Measurements from ENCODE around the gene SLC36A2. TPM values are rescaled to one million over a fixed set of nuclear protein-coding genes. Genes with fewer than 3 reads are reported as not detected.

SLC36A2 gene
- total RNA-seq, 2 experiments from 2014 or later, result not detected

Other genes starting within 250 kb of the SLC36A2 start
- gene ANXA6, start 189.8 kb downstream of the SLC36A2 start, total RNA-seq, result 100 to 1,000 TPM; 518 to 538 TPM
- gene CCDC69, start 123.5 kb downstream of the SLC36A2 start, total RNA-seq, result 100 to 1,000 TPM; 108 to 110 TPM
- gene GM2A, start 94.4 kb downstream of the SLC36A2 start, total RNA-seq, result 10 to 100 TPM; 19.3 to 20.6 TPM
- gene SLC36A3, start 43.8 kb downstream of the SLC36A2 start, total RNA-seq, result not detected
- 1 to 10 TPM; 5.8 to 6.0 TPM for gene SLC36A1, start 100.0 kb upstream of the SLC36A2 start, total RNA-seq
- gene FAT2, start 243.8 kb upstream of the SLC36A2 start, total RNA-seq, result not detected

All from activated naive CD8-positive, alpha-beta T cell treated with anti-CD3 and anti-CD28 coated beads, Interleukin-2, amount 10 ng/mL, durations not matched to agents 7 days and 5 days (primary cell).